A673 (cell line): ENCODE results near the gene CDR2L. TPM values are rescaled to one million over a fixed set of nuclear protein-coding genes. Genes with fewer than 3 reads are reported as not detected.

ENCODE experiments used
- BruUV-seq: library from RNA; stranded (reverse); fragments of 400-500 nt; replicated peaks from 2 replicates; lab custom pipeline; 2021; lab: Mats Ljungman, UMichigan
- CTCF ChIA-PET: fragments of 300-600 bp; sonication (Branson Sonifier 250); formaldehyde crosslinking; loops from one replicate; lab custom pipeline; 2022; ENCODE audit warnings: antibody characterized with exemption; lab: Charles Lee
- POLR2A ChIA-PET: fragments of 300-600 bp; sonication (Branson Sonifier 250); formaldehyde crosslinking; loops from one replicate; lab custom pipeline; 2022; ENCODE audit warnings: antibody characterized with exemption; ENCODE audit not compliant: low non-redundant PET; lab: Charles Lee
- DNase-seq: peaks from one replicate; pipeline ENCODE4 v3.0.0-alpha.2; 2015; ENCODE audit warnings: low spot score
- H3K27ac ChIP-seq: fragments of 200-600 bp; sonication (generic); 2 replicates; pipeline ENCODE4 v1.5.1; 2016; ENCODE audit warnings: mixed run types, low read depth, mild to moderate bottlenecking, mixed read lengths, antibody characterized with exemption, low read length; ENCODE audit not compliant: poor library complexity, severe bottlenecking
- H3K27me3 ChIP-seq: fragments of 200-600 bp; sonication (generic); replicated peaks from 2 replicates; pipeline ENCODE4 v1.6.1; 2017; ENCODE audit warnings: mixed run types, low read depth, mild to moderate bottlenecking, mixed read lengths, antibody characterized with exemption, low read length; ENCODE audit not compliant: insufficient read depth, poor library complexity
- H3K36me3 ChIP-seq: fragments of 200-600 bp; sonication (generic); 2 replicates; pipeline ENCODE4 v1.6.1; 2016; ENCODE audit warnings: mixed run types, mild to moderate bottlenecking, mixed read lengths, antibody characterized with exemption, low read length; ENCODE audit not compliant: insufficient read depth, poor library complexity, severe bottlenecking
- H3K4me1 ChIP-seq: fragments of 200-600 bp; sonication (generic); 2 replicates; pipeline ENCODE4 v1.6.1; 2017; ENCODE audit warnings: mixed run types, mild to moderate bottlenecking, mixed read lengths, antibody characterized with exemption, low read length; ENCODE audit not compliant: insufficient read depth, poor library complexity, severe bottlenecking
- H3K4me3 ChIP-seq: fragments of 200-600 bp; sonication (generic); 2 replicates; pipeline ENCODE4 v1.5.1; 2016; ENCODE audit warnings: low read depth, mixed run types, mild to moderate bottlenecking, mixed read lengths, low read length; ENCODE audit not compliant: poor library complexity, severe bottlenecking
- H3K9me3 ChIP-seq: fragments of 200-600 bp; sonication (generic); 2 replicates; pipeline ENCODE4 v1.6.1; 2016; ENCODE audit warnings: mixed run types, low read depth, mild to moderate bottlenecking, mixed read lengths, antibody characterized with exemption, low read length; ENCODE audit not compliant: poor library complexity, severe bottlenecking
- EZH2 ChIP-seq: fragments of 200-600 bp; sonication (generic); IDR thresholded peaks from 2 replicates; pipeline ENCODE4 v1.6.1; 2017; ENCODE audit warnings: borderline replicate concordance, low read depth, mild to moderate bottlenecking, mixed read lengths, antibody characterized with exemption, low read length; ENCODE audit not compliant: poor library complexity, severe bottlenecking
- intact Hi-C: fragments of 100-400 bp; cut with micrococcal nuclease; formaldehyde crosslinking; loops from one replicate; pipeline ENCODE4 v1.10.0; 2022; ENCODE audit not compliant: unreplicated experiment
- total RNA-seq: library from RNA; stranded (reverse); gene quantifications from 2 replicates; pipeline ENCODE4 v1.2.3, GENCODE V29; 2021
- TF ChIP-seq, protein P1 (sequence below): fragments of 300-800, 200-600 bp; sonication (generic); conservative IDR thresholded peaks from 2 replicates; pipeline ENCODE4 v1.5.1; 2017; ENCODE audit warnings: low read depth, mild to moderate bottlenecking, antibody characterized with exemption, low read length, moderate library complexity, mixed read lengths

Gene CDR2L
- total RNA-seq, 1 experiment from 2014 or later: 5.8 TPM

- CTCF ChIA-PET: interaction anchor here (0.6 to 0.7 kb wide), 2 partner anchors 9 to 172 kb away, joined by 3 to 8 read pairs; no protein-coding TSS in a partner anchor
- BruUV-seq: no TSS peak
- Histone ChIP-seq H3K4me3 (no peak overlapping the region), H3K4me1 (no peaks in the 10 kb centered on the region), H3K9me3 (no peaks in the 10 kb centered on the region), H3K27ac (no peak overlapping the region), H3K36me3 (no peaks in the 10 kb centered on the region), H3K27me3 (peaks cover 67% of the 10 kb centered on the region)
- intact Hi-C loops: loop anchor here (10.0 kb wide), 1 partner anchor 208 kb away; the partner anchor contains the start of gene NHERF1
- DNase-seq: no peak
- TF ChIP-seq, protein P1, sequence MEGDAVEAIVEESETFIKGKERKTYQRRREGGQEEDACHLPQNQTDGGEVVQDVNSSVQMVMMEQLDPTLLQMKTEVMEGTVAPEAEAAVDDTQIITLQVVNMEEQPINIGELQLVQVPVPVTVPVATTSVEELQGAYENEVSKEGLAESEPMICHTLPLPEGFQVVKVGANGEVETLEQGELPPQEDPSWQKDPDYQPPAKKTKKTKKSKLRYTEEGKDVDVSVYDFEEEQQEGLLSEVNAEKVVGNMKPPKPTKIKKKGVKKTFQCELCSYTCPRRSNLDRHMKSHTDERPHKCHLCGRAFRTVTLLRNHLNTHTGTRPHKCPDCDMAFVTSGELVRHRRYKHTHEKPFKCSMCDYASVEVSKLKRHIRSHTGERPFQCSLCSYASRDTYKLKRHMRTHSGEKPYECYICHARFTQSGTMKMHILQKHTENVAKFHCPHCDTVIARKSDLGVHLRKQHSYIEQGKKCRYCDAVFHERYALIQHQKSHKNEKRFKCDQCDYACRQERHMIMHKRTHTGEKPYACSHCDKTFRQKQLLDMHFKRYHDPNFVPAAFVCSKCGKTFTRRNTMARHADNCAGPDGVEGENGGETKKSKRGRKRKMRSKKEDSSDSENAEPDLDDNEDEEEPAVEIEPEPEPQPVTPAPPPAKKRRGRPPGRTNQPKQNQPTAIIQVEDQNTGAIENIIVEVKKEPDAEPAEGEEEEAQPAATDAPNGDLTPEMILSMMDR: no peak
- TF ChIP-seq EZH2: no peak
- POLR2A ChIA-PET: interaction anchor here (0.6 kb wide), 1 partner anchor 56 kb away, joined by 5 read pairs; no protein-coding TSS in a partner anchor
Measured at GRCh38 chr17:74952431-74953133, 34.9 kb upstream of the CDR2L start.

DNA sequence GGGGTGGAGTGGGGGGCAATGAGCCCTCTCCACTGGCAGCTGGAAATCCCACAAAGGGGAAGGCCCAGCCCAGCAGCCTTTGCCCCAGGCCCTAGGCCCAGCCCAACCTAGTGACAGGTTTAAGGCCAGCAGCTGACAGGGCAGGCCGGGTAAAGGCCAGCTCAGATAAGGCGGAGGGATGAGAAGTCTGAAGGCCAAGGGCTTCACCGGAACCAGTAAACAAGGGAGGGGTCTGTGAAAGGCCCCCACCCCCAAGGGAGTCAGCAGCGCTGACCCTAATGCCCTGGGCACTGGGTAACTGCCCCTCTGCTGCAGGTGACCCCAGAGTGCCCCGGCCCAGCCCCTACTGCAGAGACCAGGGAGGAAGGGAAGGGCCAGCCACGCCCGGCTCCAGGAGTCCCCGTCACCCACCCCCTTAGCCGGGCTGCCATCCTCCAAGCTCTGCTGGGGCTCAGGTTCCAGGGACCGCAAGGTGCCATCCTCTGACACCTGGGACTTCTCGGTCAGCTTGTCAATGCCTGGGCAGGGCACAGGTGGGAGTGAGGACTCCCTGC lies 34.2 kb upstream of the CDR2L start:
- POLR2A ChIA-PET: interaction anchor here (0.6 kb wide), 1 partner anchor 55 kb away, joined by 5 read pairs; no protein-coding TSS in a partner anchor
- intact Hi-C loops: loop anchor here (10.0 kb wide), 1 partner anchor 208 kb away; the partner anchor contains the start of gene NHERF1
- peaks cover 62% of the 10 kb centered on the region for H3K27me3 ChIP-seq
- H3K9me3 ChIP-seq: no peaks in the 10 kb centered on the region
- no peaks in the 10 kb centered on the region for H3K36me3 ChIP-seq
- no peak overlapping the region for H3K4me3 ChIP-seq
- no peak overlapping the region for H3K27ac ChIP-seq
- H3K4me1 ChIP-seq: no peaks in the 10 kb centered on the region
- no TSS peak for BruUV-seq
- no peak for DNase-seq
- CTCF ChIA-PET: no interaction called here
- TF ChIP-seq, protein P1: no peak
- no peak for TF ChIP-seq EZH2

DNA sequence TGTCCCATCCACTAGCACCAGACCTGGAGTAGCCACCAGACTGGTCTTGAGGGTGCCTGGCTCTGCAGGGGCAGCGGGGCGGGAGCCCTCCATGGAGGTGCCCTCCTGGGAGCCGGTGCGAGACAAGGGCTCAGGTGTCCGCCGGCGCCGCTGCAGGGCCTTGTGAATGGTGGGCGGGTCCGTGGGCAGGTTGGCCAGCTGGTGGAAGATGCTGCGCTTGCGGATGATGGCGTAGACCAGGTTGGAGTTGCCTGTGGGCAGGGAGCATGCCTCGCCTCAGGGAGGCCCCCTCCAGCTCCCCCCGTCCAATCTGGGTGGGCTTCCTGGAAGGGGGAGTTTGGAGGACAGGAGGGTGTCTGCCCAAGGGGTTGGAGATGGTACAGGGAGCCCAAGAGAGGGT lies 33.3 kb upstream of the CDR2L start:
- DNase-seq: no peak
- Histone ChIP-seq H3K4me3 (no peak overlapping the region), H3K27me3 (peaks cover 57% of the 10 kb centered on the region), H3K9me3 (no peaks in the 10 kb centered on the region), H3K4me1 (no peaks in the 10 kb centered on the region), H3K27ac (no peak overlapping the region), H3K36me3 (no peaks in the 10 kb centered on the region)
- ChIA-PET CTCF (no interaction called here), POLR2A (no interaction called here)
- intact Hi-C loops: loop anchor here (10.0 kb wide), 1 partner anchor 209 kb away; the partner anchor contains the start of gene NHERF1
- no peak for TF ChIP-seq EZH2
- TF ChIP-seq, protein P1: no peak
- BruUV-seq: no TSS peak
